Gastrocnemius medialis (tissue), 4 donors: ENCODE results near the gene CDH18. TPM values are rescaled to one million over a fixed set of nuclear protein-coding genes. Genes with fewer than 3 reads are reported as not detected.

ENCODE experiments used
- ATAC-seq, 2 donors: fragments of 150-250 bp; one replicate each; pipeline ENCODE4 v1.9.1; 2016
- DNase-seq, 2 donors: peaks; one replicate each; pipeline ENCODE4 v3.0.0-alpha.2; 2019
- H3K27ac ChIP-seq, 4 donors: fragments of 200-600 bp; sonication (generic); 1 replicate in 1 of 4; 2 replicates in 3 of 4; pipeline ENCODE4 v1.5.1; 2016 to 2018; ENCODE audit warnings: mild to moderate bottlenecking in 2 of 4, moderate library complexity in 1 of 4
- H3K27me3 ChIP-seq, 3 donors: fragments of 200-600 bp; sonication (generic) in 2 of 3; 1 replicate in 1 of 3; 2 replicates in 2 of 3; pipeline versions ENCODE4 v1.5.1 to v1.6.0; 2016 to 2019; ENCODE audit warnings: mild to moderate bottlenecking in 1 of 3, moderate library complexity in 1 of 3
- H3K36me3 ChIP-seq, 2 donors: fragments of 200-600 bp; sonication (generic) in 1 of 2; one replicate each; pipeline ENCODE4 v1.5.1; 2017 to 2018
- H3K4me1 ChIP-seq, 2 donors: fragments of 200-600 bp; sonication (generic) in 1 of 2; one replicate each; pipeline ENCODE4 v1.5.1; 2016 to 2017; ENCODE audit warnings: mild to moderate bottlenecking in 2 of 2
- H3K4me3 ChIP-seq, 4 donors: fragments of 200-600 bp; sonication (generic) in 3 of 4; 1 replicate in 1 of 4; 2 replicates in 3 of 4; pipeline ENCODE4 v1.5.1; 2016 to 2019; ENCODE audit warnings: mild to moderate bottlenecking in 2 of 4
- H3K9me3 ChIP-seq, 3 donors: fragments of 200-600 bp; sonication (generic) in 2 of 3; 1 replicate in 1 of 3; 2 replicates in 2 of 3; pipeline ENCODE4 v1.5.1; 2016 to 2019
- CTCF ChIP-seq, 5 experiments: fragments of 450-650 bp in 3 of 5; fragments of 200-600 bp in 2 of 5; sonication (generic) in 2 of 5; IDR thresholded peaks in 4 of 5; conservative IDR thresholded peaks in 1 of 5; 1 replicate in 4 of 5; 2 replicates in 1 of 5; pipeline ENCODE4 v1.5.1; 2016 to 2019; ENCODE audit warnings: antibody characterized with exemption in 5 of 5, mild to moderate bottlenecking in 3 of 5, moderate library complexity in 3 of 5
- POLR2A ChIP-seq, 2 donors: fragments of 450-650 bp; IDR thresholded peaks; one replicate each; pipeline ENCODE4 v1.6.1; 2017; ENCODE audit warnings: antibody characterized with exemption in 2 of 2, mild to moderate bottlenecking in 2 of 2, moderate library complexity in 2 of 2
- in situ Hi-C, 4 donors: fragments of 200-750 bp; cut with MboI; loops; one replicate each; pipeline versions ENCODE4 v1.15.0 to v1.8.0; 2017; ENCODE audit warnings: low sequenced_read_pairs in 4 of 4
- intact Hi-C: fragments of 100-400 bp; cut with DNase I; formaldehyde crosslinking; loops from one replicate; pipeline ENCODE4 v1.15.1; 2023; ENCODE audit warnings: low total_unique reads
- total RNA-seq, 4 donors: library from RNA; depleted of rRNA; stranded (reverse); fragments of >200 nt; gene quantifications; one replicate each; pipeline versions ENCODE4 v1.1.0 to v1.2.3, GENCODE V29; 2016

CDH18 gene
- total RNA-seq, 4 donors from 2014 or later: not detected

- intact Hi-C loops: no loop called here
These were observed 107.5 kb downstream of the CDH18 start for GRCh38 chr5:19880458-19880857.

DNA sequence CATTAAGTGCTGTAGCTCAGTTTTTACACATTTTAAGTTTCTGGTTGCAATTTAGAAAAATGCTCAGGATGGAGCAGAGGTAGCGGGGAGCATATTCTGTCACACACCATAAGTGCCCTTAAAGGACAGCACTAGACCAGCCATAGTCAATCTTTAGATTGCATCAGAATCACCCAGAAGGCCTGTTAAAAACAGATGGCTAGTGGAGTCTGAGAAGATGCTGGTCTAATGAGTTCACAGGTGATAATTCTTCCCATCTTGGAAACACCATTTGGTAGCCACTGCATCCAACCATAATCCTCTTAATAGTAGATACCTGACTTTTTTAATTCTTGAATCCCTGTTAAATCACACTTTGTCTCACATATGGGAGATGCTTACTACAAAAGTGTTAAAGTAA is 113.2 kb downstream of the CDH18 start:
- Histone ChIP-seq H3K4me3 (no peak overlapping the region), H3K36me3 (no peaks in the 10 kb centered on the region), H3K27me3 (no peaks in the 10 kb centered on the region), H3K9me3 (no peaks in the 10 kb centered on the region), H3K4me1 (no peaks in the 10 kb centered on the region), H3K27ac (no peak overlapping the region)
- intact Hi-C loops (no loop called here), in situ Hi-C loops (no loop called here)
- DNase-seq (no peak), ATAC-seq (no peak)
- TF ChIP-seq POLR2A (IDR thresholded peaks at IDR 0.05): no peak
- TF ChIP-seq CTCF (IDR thresholded peaks at IDR 0.05 in 4 of 5, conservative IDR thresholded peaks at IDR 0.05 in 1 of 5): no peak

More at GRCh38 chr5:19880458-19880857, 107.5 kb downstream of the CDH18 start:
- in situ Hi-C loops: no loop called here
- ATAC-seq (no peak), DNase-seq (no peak)
- no peaks in the 10 kb centered on the region for H3K9me3 ChIP-seq
- H3K27me3 ChIP-seq: no peaks in the 10 kb centered on the region
- no peak overlapping the region for H3K4me3 ChIP-seq
- no peaks in the 10 kb centered on the region for H3K4me1 ChIP-seq
- H3K36me3 ChIP-seq: no peaks in the 10 kb centered on the region
- TF ChIP-seq CTCF (IDR thresholded peaks at IDR 0.05 in 4 of 5, conservative IDR thresholded peaks at IDR 0.05 in 1 of 5) (no peak), POLR2A (IDR thresholded peaks at IDR 0.05) (no peak)
- no peak overlapping the region for H3K27ac ChIP-seq

GRCh38 chr5:19866090-19866450 is 121.9 kb downstream of the CDH18 start:
- Histone ChIP-seq H3K9me3 (no peaks in the 10 kb centered on the region), H3K4me3 (no peak overlapping the region), H3K4me1 (no peaks in the 10 kb centered on the region), H3K27ac (no peak overlapping the region), H3K27me3 (no peaks in the 10 kb centered on the region), H3K36me3 (no peaks in the 10 kb centered on the region)
- intact Hi-C loops: no loop called here
- no peak for DNase-seq
- TF ChIP-seq CTCF (IDR thresholded peaks at IDR 0.05 in 4 of 5, conservative IDR thresholded peaks at IDR 0.05 in 1 of 5) (no peak), POLR2A (IDR thresholded peaks at IDR 0.05) (no peak)
- no peak for ATAC-seq
- in situ Hi-C loops: no loop called here

- H3K4me3 ChIP-seq: no peak overlapping the region
- TF ChIP-seq POLR2A (IDR thresholded peaks at IDR 0.05): no peak
- no peak for TF ChIP-seq CTCF (IDR thresholded peaks at IDR 0.05 in 4 of 5, conservative IDR thresholded peaks at IDR 0.05 in 1 of 5)
- no peak overlapping the region for H3K27ac ChIP-seq
- no peak for DNase-seq
- ATAC-seq: no peak
- in situ Hi-C loops (no loop called here), intact Hi-C loops (no loop called here)
- no peaks in the 10 kb centered on the region for H3K36me3 ChIP-seq
- H3K27me3 ChIP-seq: no peaks in the 10 kb centered on the region
- no peaks in the 10 kb centered on the region for H3K4me1 ChIP-seq
- H3K9me3 ChIP-seq: no peaks in the 10 kb centered on the region
These were observed 122.5 kb downstream of the CDH18 start for GRCh38 chr5:19865336-19866089.

- no peak for TF ChIP-seq POLR2A (IDR thresholded peaks at IDR 0.05)
- no peak for TF ChIP-seq CTCF (IDR thresholded peaks at IDR 0.05 in 4 of 5, conservative IDR thresholded peaks at IDR 0.05 in 1 of 5)
- in situ Hi-C loops: no loop called here
- ATAC-seq (no peak), DNase-seq (no peak)
- Histone ChIP-seq H3K36me3 (no peaks in the 10 kb centered on the region), H3K27me3 (no peaks in the 10 kb centered on the region), H3K4me3 (no peak overlapping the region), H3K4me1 (no peaks in the 10 kb centered on the region), H3K27ac (no peak overlapping the region), H3K9me3 (no peaks in the 10 kb centered on the region)
- intact Hi-C loops: no loop called here
These were observed 125.3 kb downstream of the CDH18 start for GRCh38 chr5:19862711-19863110.
